ENCODE results near the gene NACC2.

Gene NACC2

GRCh38 chr9:135983208-135984071 lies 111.6 kb downstream of the NACC2 start:
- TF ChIP-seq, protein P1, sequence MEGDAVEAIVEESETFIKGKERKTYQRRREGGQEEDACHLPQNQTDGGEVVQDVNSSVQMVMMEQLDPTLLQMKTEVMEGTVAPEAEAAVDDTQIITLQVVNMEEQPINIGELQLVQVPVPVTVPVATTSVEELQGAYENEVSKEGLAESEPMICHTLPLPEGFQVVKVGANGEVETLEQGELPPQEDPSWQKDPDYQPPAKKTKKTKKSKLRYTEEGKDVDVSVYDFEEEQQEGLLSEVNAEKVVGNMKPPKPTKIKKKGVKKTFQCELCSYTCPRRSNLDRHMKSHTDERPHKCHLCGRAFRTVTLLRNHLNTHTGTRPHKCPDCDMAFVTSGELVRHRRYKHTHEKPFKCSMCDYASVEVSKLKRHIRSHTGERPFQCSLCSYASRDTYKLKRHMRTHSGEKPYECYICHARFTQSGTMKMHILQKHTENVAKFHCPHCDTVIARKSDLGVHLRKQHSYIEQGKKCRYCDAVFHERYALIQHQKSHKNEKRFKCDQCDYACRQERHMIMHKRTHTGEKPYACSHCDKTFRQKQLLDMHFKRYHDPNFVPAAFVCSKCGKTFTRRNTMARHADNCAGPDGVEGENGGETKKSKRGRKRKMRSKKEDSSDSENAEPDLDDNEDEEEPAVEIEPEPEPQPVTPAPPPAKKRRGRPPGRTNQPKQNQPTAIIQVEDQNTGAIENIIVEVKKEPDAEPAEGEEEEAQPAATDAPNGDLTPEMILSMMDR (IDR thresholded peaks at IDR 0.05; ENCODE audit: insufficient read depth, low read depth, low read length, missing control alignments): no peak
- H3K4me3 ChIP-seq (ENCODE audit: low read length): no peak overlapping the region
- no peak for DNase-seq (ENCODE audit: low read depth)

GRCh38 chr9:135982499-135983207 lies 112.4 kb downstream of the NACC2 start:
- DNase-seq (ENCODE audit: low read depth): no peak
- TF ChIP-seq, protein P1 (IDR thresholded peaks at IDR 0.05; ENCODE audit: insufficient read depth, low read depth, low read length, missing control alignments): no peak
- H3K4me3 ChIP-seq (ENCODE audit: low read length): no peak overlapping the region

DNA sequence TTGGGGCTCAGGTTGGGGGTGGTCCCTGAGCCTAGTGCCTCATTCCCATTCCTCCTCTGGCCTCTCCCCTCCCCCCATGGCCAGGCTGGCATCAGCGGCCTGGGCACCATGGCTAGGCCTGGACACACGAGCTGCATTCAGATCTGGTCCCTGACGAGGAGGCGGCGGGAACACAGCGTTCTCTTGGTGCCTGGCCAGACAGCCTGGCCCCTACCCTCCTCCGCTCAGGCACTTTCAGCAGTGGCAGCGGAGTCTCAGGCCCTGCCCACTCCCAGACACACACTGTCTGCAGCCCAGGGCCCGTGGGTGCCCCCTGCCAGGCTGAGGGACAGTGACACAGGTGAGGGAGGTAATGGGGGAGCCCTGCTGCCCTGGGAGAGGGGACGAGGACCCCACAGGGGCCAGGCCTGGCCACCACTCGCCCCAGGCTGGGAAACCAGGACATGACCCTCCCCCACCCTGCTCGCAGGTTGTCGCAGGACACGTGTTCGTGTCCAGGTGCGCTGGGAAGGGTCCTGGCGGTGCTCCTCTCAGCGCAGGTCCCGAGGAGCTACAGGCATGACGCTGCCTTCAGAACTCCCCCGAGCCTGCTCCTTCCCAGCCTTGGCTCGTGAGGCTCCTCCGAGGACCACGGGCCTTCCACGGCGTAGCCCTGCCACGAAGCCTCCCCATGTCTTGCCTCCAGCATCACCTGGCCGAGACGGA lies 114.0 kb downstream of the NACC2 start:
- no peak overlapping the region for H3K4me3 ChIP-seq (ENCODE audit: low read length)
- DNase-seq (ENCODE audit: low read depth): no peak
- TF ChIP-seq, protein P1 (IDR thresholded peaks at IDR 0.05; ENCODE audit: insufficient read depth, low read depth, low read length, missing control alignments): no peak

DNA sequence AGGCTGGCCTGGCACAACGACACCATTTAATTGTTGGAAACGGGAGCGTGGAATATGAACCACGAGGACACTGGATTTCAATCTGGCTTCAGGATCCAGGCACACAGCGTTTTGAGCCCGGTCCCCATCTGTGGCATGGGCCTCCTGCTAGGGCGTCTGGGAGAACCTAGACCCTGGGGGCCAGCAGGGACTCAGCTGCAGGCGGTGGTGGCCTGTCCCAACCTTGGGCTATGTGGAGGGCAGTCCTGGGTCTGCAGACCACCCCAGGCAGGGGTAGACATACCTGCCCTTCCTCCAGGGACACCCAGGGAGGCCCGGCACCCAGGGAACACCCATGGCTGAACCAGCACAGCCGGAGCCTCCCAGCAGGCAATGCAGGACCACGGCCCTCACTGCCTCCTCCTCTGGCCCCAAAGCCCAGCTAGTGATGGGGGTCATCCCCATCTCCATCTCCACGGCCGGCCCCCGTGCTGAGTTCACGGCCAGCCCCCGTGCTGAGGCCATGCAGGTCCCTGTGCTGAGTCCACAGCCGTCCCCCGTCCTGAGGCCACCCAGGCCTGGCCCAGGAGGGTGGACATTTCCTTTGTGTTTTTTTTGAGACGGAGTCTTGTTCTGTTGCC lies 115.4 kb downstream of the NACC2 start:
- no peak overlapping the region for H3K4me3 ChIP-seq (ENCODE audit: low read length)
- no peak for DNase-seq (ENCODE audit: low read depth)
- TF ChIP-seq, protein P1 (IDR thresholded peaks at IDR 0.05; ENCODE audit: insufficient read depth, low read depth, low read length, missing control alignments): no peak

- DNase-seq (ENCODE audit: low read depth): no peak
- TF ChIP-seq, protein P1 (IDR thresholded peaks at IDR 0.05; ENCODE audit: insufficient read depth, low read depth, low read length, missing control alignments): no peak
- no peak overlapping the region for H3K4me3 ChIP-seq (ENCODE audit: low read length)
Measured at GRCh38 chr9:135978642-135979546, 116.2 kb downstream of the NACC2 start.

DNA sequence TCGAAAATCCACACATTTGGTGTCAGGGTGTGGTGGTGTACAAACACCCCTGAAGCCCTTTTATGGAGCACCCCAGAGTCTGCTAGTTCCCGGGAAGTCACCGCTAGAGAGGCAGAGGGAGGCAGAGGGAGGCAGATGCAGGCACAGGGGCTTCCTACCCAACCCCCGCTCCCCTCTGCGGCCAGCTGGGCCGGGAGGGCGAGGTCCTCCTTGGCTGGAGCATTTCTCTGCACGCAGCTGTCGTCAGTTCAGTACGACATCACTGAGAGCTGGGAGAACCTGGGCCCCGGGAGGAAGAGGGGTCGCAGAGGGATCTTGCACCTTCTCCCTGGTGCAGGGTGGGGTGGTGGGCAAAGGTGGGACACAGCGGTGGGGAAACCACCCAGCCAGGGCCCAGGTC lies 118.1 kb downstream of the NACC2 start:
- TF ChIP-seq, protein P1 (IDR thresholded peaks at IDR 0.05; ENCODE audit: insufficient read depth, low read depth, low read length, missing control alignments): no peak
- no peak overlapping the region for H3K4me3 ChIP-seq (ENCODE audit: low read length)
- no peak for DNase-seq (ENCODE audit: low read depth)
